ENCODE measurements around the gene CCDC181.

The CCDC181 gene

GRCh38 chr1:169390303-169390702 is 37.0 kb downstream of the CCDC181 start:
- DNase-seq = no peak
- H3K27ac Mint-ChIP-seq = no peak overlapping the region
- H3K4me1 Mint-ChIP-seq = no peaks in the 10 kb centered on the region
- TF ChIP-seq, protein P1, sequence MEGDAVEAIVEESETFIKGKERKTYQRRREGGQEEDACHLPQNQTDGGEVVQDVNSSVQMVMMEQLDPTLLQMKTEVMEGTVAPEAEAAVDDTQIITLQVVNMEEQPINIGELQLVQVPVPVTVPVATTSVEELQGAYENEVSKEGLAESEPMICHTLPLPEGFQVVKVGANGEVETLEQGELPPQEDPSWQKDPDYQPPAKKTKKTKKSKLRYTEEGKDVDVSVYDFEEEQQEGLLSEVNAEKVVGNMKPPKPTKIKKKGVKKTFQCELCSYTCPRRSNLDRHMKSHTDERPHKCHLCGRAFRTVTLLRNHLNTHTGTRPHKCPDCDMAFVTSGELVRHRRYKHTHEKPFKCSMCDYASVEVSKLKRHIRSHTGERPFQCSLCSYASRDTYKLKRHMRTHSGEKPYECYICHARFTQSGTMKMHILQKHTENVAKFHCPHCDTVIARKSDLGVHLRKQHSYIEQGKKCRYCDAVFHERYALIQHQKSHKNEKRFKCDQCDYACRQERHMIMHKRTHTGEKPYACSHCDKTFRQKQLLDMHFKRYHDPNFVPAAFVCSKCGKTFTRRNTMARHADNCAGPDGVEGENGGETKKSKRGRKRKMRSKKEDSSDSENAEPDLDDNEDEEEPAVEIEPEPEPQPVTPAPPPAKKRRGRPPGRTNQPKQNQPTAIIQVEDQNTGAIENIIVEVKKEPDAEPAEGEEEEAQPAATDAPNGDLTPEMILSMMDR (IDR thresholded peaks at IDR 0.05) = no peak
- no peaks in the 10 kb centered on the region for H3K9me3 Mint-ChIP-seq
- H3K27me3 Mint-ChIP-seq (ENCODE audit: low read depth, poor library complexity) = no peaks in the 10 kb centered on the region
- no peak overlapping the region for H3K4me3 Mint-ChIP-seq
- H3K36me3 Mint-ChIP-seq (ENCODE audit: low read depth) = peaks cover 58% of the 10 kb centered on the region

DNA sequence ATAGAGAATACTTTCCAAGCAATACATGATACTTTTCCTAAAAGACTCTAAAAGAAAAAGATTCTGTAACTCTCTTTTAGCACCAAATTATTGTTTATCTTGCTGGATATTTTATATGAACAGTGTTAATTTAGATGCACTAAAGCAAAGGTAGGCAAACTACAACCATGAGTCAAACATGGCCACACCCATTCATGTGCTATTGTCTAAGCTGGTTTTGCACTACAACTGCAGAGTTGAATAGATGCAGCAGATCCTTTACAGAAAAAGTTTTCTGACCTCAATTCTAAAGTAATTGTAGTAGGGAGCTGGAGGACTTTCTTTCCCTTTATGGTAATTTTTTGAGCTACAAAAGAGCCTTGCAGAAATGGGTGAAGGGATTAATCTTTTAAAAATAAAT is 39.9 kb downstream of the CCDC181 start:
- no peaks in the 10 kb centered on the region for H3K4me1 Mint-ChIP-seq
- no peak for DNase-seq
- H3K36me3 Mint-ChIP-seq (ENCODE audit: low read depth) = peaks cover 43% of the 10 kb centered on the region
- H3K27ac Mint-ChIP-seq = no peak overlapping the region
- H3K27me3 Mint-ChIP-seq (ENCODE audit: low read depth, poor library complexity) = no peaks in the 10 kb centered on the region
- H3K4me3 Mint-ChIP-seq = no peak overlapping the region
- H3K9me3 Mint-ChIP-seq = no peaks in the 10 kb centered on the region
- TF ChIP-seq, protein P1 (IDR thresholded peaks at IDR 0.05) = no peak

- Mint-ChIP-seq H3K4me3 (no peak overlapping the region), H3K36me3 (ENCODE audit: low read depth) (peaks cover 30% of the 10 kb centered on the region), H3K27me3 (ENCODE audit: low read depth, poor library complexity) (no peaks in the 10 kb centered on the region), H3K4me1 (no peaks in the 10 kb centered on the region), H3K9me3 (no peaks in the 10 kb centered on the region), H3K27ac (no peak overlapping the region)
- no peak for DNase-seq
- TF ChIP-seq, protein P1 (IDR thresholded peaks at IDR 0.05) = no peak
Measured at GRCh38 chr1:169383449-169383848, 43.8 kb downstream of the CCDC181 start.

DNA sequence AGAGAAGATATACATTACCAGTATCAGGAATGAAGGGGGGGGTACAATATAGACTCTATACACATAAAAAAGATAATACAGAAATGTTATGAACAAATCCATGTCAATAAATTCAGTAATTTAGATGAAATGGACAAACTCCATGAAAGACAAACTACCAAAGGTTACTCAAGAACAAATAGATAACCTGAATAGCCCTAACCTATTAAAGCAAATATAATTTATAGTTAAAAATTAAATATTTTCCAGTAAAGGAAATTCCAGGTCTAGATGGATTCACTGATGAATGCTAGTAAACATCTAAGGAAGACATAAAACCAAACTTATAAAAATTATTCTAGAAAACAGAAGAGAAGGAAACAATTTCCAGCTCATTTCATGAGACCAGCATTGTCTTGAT is 46.1 kb downstream of the CCDC181 start:
- DNase-seq = no peak
- H3K27ac Mint-ChIP-seq = no peak overlapping the region
- H3K4me1 Mint-ChIP-seq = no peaks in the 10 kb centered on the region
- H3K27me3 Mint-ChIP-seq (ENCODE audit: low read depth, poor library complexity) = no peaks in the 10 kb centered on the region
- TF ChIP-seq, protein P1 (IDR thresholded peaks at IDR 0.05) = no peak
- peaks cover 27% of the 10 kb centered on the region for H3K36me3 Mint-ChIP-seq (ENCODE audit: low read depth)
- no peaks in the 10 kb centered on the region for H3K9me3 Mint-ChIP-seq
- no peak overlapping the region for H3K4me3 Mint-ChIP-seq

DNA sequence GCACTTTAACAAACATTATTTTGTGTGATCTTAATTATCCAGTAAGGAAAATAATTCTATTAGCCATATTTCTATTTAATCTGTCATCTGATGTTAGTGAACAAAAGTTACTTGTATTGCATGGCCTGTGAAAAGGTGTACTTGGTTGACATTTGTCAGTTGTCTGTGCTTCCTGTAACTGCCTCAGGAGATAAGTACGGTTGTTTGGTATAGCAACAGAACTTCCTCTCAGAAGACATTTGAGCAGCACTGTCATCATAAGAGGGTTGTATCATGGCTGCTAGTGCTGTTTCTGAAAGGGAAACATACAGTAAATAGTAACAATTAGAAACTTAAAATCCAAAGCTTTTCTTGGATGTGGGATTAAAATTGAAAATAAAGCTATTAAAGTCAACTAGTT is 55.9 kb downstream of the CCDC181 start:
- Mint-ChIP-seq H3K36me3 (ENCODE audit: low read depth) (peaks cover 16% of the 10 kb centered on the region), H3K27ac (no peak overlapping the region), H3K4me3 (no peak overlapping the region), H3K9me3 (no peaks in the 10 kb centered on the region), H3K4me1 (peaks cover 6% of the 10 kb centered on the region), H3K27me3 (ENCODE audit: low read depth, poor library complexity) (no peaks in the 10 kb centered on the region)
- TF ChIP-seq, protein P1 (IDR thresholded peaks at IDR 0.05) = no peak
- no peak for DNase-seq

- H3K27ac Mint-ChIP-seq = no peak overlapping the region
- H3K4me1 Mint-ChIP-seq = peaks cover 6% of the 10 kb centered on the region
- H3K27me3 Mint-ChIP-seq (ENCODE audit: low read depth, poor library complexity) = no peaks in the 10 kb centered on the region
- TF ChIP-seq, protein P1 (IDR thresholded peaks at IDR 0.05) = no peak
- no peaks in the 10 kb centered on the region for H3K9me3 Mint-ChIP-seq
- H3K4me3 Mint-ChIP-seq = no peak overlapping the region
- H3K36me3 Mint-ChIP-seq (ENCODE audit: low read depth) = peaks cover 16% of the 10 kb centered on the region
- DNase-seq = peak; percentile 19
Measured at GRCh38 chr1:169368406-169368769, 58.9 kb downstream of the CCDC181 start.

Data from nephron progenitor cell (in vitro differentiated cells).